Urothelium cell line (cell line): Measurements from ENCODE around the gene FBXL22.

Source experiments
- DNase-seq: peaks from one replicate; pipeline ENCODE4 v3.0.0; 2011; ENCODE audit warnings: low spot score, mixed read lengths
- FAIRE-seq: peaks from 2 replicates; lab custom pipeline; 2011; peaks lifted over from hg19 to GRCh38; lab: Jason Lieb, UNC

The FBXL22 gene, protein sequence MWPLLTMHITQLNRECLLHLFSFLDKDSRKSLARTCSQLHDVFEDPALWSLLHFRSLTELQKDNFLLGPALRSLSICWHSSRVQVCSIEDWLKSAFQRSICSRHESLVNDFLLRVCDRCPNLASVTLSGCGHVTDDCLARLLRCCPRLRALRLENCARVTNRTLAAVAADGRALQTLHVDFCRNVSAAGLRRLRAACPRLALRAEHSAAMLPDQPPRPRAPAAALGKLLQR

DNA sequence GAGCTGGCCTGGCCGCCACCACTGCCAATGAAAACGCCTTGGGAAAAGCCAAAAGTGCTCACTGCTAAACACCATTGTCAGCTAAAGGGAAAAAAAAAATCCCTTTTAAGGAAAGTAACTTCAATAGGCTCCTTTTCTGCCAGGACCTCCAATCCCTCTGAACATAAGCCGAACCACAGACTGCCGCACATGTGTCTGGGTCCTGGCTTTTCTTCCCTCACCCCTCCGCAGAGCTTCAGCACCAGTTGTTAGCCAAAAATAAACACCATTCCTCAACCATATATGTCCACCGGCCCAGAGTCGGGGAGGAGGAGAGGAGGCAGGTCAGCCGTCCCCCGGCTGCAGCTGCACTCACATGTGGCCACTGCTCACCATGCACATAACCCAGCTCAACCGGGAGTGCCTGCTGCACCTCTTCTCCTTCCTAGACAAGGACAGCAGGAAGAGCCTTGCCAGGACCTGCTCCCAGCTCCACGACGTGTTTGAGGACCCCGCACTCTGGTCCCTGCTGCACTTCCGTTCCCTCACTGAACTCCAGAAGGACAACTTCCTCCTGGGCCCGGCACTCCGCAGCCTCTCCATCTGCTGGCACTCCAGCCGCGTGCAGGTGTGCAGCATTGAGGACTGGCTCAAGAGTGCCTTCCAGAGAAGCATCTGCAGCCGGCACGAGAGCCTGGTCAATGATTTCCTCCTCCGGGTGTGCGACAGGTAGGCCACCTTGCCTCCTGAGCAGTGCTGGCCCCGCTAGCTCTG lies at the start of gene FBXL22:
FBXL22 (plus strand) TSS at position 350 of the 753 bp plus-strand sequence; CDS start at position 356, 6 bp downstream.
- DNase-seq (no peak), FAIRE-seq (no peak)

DNA sequence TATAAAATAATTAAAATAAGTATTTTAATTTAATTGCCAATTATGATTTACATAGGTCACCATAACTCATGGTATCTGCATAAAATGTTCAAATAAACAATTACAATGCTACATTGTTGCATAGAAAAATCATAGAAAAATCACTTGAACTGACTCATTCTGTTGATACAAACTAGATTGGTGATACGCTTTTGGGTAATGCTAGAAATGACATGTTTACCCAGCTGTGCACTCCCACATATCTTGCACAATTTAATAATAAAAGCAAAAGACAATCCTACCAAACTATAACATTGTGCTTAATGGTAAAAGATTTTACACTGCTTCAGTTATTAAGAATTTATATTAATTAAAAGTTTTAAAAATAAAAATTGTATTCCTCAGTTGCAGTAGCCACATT lies 45.8 kb upstream of the FBXL22 start:
- DNase-seq (no peak), FAIRE-seq (no peak)

DNA sequence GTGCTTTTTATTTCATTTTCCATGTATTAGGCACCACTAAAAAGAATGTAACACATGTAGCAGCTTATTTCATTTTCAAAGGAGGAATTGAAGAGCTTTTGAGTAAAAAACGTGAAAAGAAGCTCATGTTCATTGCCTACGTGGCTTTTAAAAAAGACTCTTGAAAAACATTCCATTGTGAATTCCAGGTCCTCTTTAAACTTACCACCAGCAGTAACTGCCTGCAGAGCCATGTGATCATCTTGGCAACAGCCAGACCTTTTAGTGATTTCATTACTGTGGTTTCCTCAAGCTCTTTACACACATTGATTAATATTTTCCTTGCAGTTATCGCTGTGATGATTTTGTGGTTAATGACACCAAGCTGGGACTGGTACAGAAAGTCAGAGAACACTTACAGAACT lies 43.8 kb upstream of the FBXL22 start:
- DNase-seq (peak; percentile 65), FAIRE-seq (no peak)

DNA sequence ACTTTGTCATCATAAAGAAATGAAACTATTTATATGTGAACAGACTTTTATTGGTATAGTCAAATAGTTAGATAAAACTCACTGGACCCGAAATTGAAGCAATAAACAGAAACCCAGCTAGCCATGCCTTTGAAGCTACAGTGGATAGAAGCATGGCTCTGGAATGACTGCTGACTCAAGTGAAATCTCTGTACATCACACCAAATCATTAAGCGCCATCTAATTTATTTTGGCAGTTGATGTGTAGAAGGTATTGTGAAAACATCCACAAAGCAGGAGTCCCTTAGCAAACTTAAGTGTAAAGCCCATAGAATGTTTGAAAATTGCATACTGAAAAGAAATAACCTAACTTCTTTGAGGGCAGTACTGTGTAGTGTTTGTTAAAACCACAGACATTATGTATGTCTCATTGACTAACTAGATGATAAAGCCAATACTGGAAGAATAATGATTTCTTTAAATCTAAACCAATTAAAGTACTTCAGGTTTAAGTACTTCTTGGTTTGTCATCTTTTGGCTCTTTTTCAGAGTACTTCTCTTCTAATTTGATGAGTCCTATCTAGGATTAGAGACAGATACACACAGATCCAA lies 42.8 kb upstream of the FBXL22 start:
- DNase-seq (no peak), FAIRE-seq (peak; percentile 27)

DNA sequence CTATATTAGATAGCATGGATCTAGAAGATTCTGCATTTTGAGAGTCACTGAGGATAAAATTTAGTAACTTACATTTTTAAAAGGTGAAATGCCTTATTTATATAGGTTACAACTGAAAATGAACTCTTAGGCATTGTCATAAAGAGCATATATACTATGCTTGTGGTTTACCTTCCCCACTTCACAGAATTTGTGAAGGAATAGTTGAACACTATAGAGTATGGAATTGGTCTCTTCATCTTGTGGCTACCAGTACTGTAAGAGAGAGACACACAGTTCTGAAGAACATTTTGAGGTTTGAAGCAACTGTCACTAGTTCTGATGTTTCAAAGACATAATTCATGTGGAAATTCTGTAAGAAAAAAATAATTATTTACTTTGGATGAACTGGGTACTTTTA lies 41.7 kb upstream of the FBXL22 start:
- FAIRE-seq (no peak), DNase-seq (no peak)

DNA sequence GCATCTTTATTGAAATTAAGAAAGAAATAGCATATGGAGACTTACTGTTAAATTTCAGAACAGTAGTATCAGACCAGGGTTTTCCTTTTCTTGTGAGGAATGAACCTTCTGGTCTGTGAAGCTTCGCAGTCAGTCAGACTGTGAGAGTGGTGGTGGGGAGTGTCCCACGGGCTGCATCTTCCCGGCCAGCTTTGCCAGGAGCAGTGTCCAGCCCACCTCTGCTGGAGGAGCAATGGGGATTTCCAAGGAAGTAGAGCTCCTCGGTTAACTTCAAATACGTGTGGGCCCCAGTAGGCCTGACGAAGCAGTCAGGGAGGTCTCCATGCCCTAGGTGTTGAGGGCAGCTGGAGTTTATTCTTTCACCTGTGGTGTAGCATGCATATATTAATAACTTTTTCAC lies 40.9 kb upstream of the FBXL22 start:
- DNase-seq (no peak), FAIRE-seq (no peak)

DNA sequence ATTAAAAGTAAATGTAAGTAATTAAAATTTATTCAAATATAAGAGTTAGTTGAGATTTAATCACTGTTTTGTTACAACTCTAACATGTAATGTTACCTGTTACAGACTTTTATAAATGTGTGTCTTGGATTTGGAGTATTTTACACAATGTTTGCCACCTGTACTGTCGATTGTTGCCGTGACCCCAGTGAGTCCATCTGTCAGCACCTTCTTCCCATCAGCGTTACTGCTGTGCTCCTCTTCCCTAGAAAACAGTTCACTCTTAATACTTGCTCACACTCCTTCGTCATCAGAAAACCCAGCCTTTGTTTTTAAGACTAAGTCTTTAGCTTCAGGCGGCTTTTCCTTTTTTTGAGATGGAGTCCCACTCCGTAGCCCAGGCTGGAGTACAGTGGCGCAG lies 40.5 kb upstream of the FBXL22 start:
- peak; percentile 13 for FAIRE-seq

DNA sequence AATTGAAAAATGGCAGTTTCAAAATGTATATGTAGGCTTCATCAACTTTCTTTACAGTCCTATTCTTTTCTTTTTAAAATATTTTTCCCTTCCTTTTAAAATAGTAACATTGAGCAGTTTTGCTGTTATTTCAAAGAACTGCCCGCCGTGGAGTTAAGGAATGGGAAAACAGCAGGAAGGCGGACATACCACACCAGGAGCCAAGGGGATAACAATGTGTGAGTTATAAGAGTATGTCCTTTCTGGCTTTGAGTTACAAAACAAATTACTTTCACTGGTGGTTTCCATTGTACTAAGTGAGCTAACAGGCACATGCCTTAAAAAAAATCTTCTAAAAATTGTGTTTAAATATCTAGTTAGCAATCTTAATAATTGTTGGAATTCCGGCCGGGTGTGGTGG lies 37.4 kb upstream of the FBXL22 start:
- FAIRE-seq: no peak
- DNase-seq: no peak

More for the DNA sequence above, 40.5 kb upstream of the FBXL22 start:
- no peak for DNase-seq

DNA sequence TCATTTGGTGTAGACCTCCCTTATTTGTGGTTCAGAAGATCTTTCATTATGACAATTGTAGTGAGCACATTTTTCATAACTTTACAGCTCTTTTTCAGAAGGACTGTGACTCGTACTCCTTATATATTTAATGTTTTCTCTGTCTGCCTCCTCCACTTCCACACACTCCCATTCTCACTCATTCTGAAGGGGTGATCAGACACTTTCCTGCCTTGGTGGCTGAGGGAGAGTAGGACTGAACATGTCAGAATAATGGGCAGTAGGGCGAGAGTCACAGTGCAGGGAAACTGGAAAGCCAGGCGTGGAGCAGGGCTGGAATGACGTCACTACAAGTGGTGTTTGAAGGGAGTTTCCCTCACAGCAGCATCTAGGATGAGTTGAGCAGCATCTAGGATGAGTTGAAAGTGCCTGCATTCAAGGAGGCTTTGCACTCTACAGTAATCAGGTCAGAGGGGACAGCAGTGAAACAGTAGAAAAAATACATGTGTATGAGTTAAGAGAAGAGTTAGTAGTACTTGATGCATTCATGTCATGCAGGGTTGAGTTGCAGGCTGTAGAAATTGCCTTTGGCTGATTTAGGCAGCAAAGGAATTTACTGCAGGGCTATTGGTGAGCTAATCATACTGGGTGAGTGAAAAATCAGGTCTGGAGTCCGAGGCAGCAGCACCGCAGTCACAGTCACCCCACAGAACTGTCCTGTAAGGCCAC lies 36.3 kb upstream of the FBXL22 start:
- DNase-seq (no peak), FAIRE-seq (no peak)

DNA sequence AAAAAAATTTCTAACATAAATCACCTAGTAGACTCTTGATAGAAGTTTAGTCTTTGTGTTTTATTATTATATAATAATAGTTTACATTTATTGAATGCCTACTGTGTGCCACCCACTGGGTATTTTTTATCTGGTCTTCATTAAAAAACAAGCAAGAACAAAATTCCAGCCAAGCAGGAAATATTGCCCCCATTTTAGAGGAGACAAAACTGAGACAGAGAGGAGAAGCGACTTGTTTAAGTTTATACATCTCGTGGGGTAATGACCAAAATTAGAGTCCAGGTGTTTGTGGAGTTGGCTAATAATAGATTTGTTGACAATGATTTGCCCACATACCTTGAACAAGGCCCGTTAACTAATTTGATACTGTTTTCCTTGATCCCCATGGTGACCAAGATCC lies 33.1 kb upstream of the FBXL22 start:
- DNase-seq (no peak), FAIRE-seq (no peak)

DNA sequence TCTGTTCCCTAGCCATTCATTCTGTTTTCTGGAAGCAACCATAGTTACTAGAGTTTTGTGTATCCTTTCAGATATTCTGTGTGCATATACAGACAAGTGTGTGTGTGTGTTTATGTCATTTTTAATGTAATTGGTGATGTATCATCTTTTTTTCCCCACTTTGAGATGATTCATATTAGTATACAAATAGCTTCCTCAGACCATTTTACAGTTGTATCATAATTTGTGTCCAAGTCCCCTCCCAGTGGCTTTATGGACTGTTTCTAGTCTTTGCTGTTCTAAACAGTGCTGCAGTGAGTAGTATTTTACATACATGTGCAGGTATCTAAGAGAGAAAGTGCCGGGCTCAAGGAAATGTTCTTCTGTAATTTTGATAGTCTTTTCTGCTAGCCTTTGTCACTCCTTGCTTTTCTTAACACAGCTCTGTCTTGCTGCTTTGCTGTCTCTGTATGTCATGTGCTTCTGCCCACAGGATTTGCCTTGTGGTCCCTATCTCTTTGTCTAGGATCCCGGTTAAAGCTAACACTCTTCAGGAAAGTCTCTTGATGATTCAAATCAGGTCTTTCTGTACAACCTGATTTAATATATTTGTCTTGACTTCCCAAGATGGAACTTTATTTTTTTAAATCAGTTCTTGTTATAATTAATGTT lies 31.5 kb upstream of the FBXL22 start:
- FAIRE-seq (no peak), DNase-seq (no peak)

DNA sequence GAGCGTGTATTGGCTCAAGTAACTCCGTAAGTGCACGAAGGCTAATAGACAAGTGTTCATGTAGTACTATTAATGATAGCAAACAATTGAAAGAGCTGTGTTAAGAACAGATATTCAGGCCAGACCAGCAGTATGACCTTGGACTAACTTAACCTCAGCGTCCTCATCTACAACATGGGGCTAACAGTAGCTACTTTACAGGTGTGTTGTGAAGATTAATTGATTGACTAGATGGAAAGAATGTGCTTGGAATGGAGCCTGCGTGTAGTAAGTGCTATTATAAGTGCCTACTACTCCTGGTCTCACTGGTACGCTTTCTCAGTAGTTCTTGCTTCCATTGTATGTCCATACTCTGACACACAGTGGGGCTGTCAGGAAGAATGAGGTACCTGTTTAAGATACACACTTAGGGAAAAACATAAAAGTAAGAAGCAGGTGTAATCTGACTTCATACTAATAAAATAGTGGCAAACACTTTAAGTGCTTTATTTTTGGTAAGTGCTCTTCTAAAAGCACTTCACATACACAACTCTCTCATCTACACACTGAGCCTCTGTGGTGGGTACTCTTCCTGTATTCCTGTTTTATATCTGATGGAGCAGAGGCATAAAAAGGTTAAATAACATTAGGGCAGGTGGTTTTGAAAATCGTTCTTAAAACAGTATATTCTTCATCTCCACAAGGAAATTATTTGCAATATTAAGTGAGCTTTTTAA lies 24.3 kb upstream of the FBXL22 start:
- DNase-seq (no peak), FAIRE-seq (peak; percentile 23)

DNA sequence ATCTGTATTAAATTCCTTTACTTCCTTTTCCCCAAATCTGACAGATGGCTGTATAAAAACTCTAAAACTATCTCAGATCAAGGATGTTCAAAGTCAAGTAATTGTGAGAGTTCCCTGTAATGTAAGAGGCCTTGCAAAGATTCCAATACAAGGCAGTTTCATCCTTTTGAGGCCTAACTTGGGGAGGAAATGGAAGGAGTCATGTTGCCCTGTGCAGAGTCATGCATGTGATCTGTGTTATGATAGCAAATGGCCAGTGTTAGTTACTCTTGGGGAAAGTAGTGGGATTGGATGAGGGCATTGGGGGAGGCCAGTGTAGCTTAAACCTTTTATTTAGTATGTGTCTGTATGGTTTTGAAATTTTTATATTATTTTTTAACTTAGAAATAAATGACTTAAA lies 23.7 kb upstream of the FBXL22 start:
- FAIRE-seq (peak; percentile 40), DNase-seq (no peak)

DNA sequence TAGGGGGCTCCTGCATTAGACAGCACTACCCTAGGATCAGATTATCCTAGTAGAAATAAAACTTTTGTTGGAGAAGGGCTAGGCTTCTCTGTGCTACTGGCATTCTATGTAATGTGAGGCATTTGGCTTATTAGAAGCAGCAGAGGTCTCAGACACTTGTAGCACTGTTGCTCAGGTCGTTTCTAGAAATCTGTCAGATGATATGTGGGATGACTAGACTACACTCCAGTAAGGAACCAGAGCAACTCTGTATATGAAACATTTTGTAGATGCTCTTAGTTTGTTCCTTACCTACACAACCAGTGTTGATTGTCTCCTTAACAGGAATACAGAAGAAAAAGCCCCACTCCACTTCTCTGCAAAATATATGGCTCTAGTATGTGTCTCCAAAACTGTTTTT lies 21.9 kb upstream of the FBXL22 start:
- DNase-seq (no peak), FAIRE-seq (no peak)

DNA sequence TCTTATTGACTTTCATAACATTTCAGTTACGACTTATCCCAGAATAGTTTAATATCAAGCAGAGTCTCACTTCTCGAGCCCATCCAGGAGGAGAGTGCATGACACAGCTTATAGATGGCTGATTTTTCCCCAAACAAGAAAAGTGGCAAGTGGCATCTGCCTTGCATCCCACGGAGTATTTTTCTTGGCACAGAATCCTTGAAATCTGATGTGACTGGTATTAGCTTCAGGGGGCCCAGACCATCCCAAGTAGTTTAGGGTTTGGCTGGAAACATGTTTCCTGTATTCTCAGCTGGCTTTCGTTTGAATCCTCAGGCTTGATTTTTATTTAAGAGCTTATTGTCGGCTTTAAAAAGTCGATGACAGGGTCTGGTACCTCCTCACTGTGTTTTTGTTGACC lies 20.7 kb upstream of the FBXL22 start:
- FAIRE-seq: no peak
- no peak for DNase-seq

DNA sequence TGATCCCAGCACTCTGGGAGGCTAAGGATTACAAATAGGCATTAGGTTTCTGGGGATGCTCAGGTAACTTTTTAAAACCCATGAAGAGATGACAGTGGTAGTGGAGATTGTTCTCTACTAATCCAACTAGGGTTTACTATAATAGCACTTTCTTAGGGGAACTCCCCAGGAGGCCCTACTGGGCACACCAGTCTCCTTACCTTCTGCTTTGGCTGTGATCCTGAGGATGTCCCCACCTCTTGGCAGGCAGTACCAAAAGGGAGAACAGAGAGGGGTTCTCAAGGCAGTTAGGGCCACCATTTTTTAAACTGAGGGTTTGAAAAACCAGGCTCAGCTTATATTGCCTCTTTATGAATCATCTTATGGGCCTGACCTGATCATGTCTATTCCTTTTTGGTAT lies 15.0 kb upstream of the FBXL22 start:
- no peak for FAIRE-seq
- DNase-seq: no peak

DNA sequence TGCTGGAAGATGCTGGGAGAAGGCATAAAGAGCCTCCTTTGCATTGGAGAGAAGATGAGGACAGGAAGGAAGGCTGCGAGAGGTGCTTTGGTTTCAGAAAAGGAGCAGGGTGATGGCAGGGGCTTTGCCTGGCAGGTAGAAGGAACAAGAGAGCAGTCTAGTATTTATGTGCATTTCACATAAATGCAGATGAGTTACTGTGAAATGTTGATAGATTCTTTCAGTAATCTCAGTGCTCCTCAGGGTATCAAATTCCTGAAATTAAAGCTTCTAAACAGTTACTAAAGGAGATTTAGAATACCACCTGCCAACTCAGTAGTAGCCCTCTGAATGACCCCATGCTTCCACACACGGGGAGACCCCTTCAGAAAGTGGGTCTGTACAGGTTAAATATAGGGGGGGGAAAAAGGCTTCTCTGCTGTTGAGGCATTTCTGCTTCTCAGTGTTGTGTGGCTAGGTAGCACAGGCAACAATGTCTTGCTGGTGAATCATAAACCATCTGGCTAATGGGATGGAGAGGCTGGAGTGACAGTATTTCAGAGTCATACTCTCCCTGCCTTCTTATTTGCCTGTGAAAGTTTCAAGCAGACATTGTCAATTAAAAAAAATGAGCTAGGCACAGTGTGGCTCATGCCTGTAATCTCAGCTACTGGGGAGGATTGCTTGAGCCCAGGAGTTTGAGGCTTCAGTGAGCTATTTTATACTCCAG lies 14.3 kb upstream of the FBXL22 start:
- FAIRE-seq: no peak
- no peak for DNase-seq

DNA sequence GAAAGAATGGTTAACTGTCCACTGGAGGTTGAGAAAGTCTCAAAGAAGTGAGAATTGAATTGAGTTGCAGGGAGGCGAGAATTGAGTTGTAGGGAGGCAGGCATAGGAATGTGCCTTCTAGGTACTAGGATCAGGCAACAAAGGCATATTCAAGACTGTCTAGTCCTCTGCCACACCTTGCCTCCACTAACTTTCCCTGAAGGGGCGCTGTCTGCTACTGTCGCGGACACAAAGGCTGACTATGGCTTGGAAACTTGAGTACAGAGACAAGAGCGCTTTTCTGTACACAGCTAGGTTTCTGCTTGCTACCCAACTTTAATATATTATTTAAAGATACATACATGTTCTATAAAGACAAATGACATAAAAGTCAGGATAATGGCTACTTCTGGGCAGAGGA lies 10.4 kb upstream of the FBXL22 start:
- DNase-seq: no peak
- no peak for FAIRE-seq

DNA sequence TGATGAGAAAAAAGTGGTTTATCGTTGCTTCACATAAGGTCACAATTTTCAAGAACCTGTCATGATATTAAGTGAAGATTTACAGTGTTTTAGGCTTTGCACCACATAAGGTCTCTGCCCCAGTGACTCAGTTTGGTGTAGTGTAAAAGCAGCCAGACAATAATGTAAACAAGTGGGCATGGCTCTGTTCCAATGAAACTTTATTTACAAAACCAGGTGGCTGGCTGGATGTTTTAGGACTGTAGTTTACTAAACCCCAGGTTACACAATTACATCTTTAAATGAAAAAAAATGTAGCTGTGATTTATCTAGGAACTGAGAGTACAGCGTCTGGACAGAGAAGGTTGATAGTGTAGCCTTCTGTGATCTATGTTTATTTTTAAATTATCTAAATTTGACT lies 9.7 kb upstream of the FBXL22 start:
- no peak for DNase-seq
- FAIRE-seq: no peak

DNA sequence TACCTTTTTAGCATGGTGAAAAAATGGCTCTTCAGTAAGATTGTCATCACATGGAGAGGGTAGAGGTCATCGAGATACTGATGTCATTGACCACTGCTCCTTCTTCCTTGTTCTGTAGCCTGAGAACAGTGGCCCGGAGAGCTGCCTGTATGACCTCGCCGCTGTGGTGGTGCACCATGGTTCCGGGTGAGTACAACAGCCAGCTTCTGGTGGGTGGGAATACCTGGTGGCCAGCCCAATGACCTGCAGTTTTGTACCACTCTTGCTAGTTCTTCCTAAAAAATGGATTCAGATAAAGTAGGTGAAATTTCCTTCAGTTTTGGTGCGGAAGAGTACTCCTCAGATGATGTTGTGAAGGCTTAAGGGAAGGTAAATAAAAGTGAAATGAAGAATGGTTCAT lies 8.4 kb upstream of the FBXL22 start:
- DNase-seq (no peak), FAIRE-seq (peak; percentile 17)
